GM12892 (cell line): Measurements from ENCODE around the gene CSNK1D.

Source experiments
- DNase-seq: peaks from one replicate; pipeline ENCODE4 v3.0.0; 2011; ENCODE audit not compliant: insufficient read length
- FAIRE-seq: peaks from 2 replicates; lab custom pipeline; 2011; peaks lifted over from hg19 to GRCh38; lab: Jason Lieb, UNC
- POLR2A ChIP-seq: IDR thresholded peaks from 2 replicates; pipeline ENCODE4 v1.6.1; 2011; ENCODE audit warnings: low read depth, low read length, control low read depth
- POLR2AphosphoS5 ChIP-seq: IDR thresholded peaks from 2 replicates; pipeline ENCODE4 v1.6.1; 2011; ENCODE audit warnings: low read depth, low read length, control low read depth
- TAF1 ChIP-seq: IDR thresholded peaks from 2 replicates; pipeline ENCODE4 v1.6.1; 2011; ENCODE audit warnings: low read depth, mild to moderate bottlenecking, control low read depth, low read length, borderline replicate concordance

Gene CSNK1D

DNA sequence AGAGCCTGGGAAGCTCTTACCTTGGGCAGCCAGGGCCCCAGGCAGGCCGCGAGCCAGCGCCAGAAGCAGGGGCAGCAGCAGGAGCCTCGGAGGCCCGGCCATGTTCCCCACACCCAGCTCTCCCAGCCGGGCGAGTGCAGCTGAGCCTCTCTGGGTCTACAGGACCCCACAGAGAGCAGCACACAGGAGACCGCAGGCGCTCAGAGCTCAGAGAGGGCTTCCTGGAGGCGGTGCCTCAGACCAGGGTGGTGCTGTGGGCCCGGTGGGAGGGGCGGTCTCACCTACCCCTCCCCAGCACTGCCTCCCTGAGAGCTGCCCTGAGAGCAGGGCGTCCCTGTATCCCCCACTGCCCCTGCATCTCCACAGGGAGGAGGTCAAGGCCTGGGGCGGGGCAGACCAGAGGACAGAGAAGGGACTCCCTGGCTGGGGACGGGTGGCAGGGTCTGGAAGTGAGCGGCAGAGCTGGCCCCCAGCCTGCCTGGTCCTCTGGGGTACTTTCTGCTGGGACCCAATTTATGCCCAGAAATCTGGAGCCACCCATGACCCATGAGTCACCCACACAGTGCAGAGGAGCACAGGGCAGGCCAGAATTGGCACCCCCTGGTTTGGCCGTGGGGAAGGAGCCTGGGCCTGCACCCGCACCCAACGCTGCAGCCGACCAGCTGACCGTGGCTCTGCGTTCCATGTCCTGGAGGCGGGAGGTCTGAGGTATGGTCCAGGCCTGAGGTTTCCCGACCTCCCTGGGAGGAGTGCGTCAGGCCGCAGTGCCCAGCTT, 44.1 kb upstream of the CSNK1D start, which contains the start of gene CD7:
Gene CD7, minus strand, starts transcription at position 215 of the 775 bp plus-strand sequence. Its CDS starts 113 bp downstream, at position 102.
- DNase-seq (no peak), FAIRE-seq (no peak)
- no peak for TF ChIP-seq POLR2AphosphoS5
- no peak for TF ChIP-seq POLR2A
- TF ChIP-seq TAF1, result no peak

DNA sequence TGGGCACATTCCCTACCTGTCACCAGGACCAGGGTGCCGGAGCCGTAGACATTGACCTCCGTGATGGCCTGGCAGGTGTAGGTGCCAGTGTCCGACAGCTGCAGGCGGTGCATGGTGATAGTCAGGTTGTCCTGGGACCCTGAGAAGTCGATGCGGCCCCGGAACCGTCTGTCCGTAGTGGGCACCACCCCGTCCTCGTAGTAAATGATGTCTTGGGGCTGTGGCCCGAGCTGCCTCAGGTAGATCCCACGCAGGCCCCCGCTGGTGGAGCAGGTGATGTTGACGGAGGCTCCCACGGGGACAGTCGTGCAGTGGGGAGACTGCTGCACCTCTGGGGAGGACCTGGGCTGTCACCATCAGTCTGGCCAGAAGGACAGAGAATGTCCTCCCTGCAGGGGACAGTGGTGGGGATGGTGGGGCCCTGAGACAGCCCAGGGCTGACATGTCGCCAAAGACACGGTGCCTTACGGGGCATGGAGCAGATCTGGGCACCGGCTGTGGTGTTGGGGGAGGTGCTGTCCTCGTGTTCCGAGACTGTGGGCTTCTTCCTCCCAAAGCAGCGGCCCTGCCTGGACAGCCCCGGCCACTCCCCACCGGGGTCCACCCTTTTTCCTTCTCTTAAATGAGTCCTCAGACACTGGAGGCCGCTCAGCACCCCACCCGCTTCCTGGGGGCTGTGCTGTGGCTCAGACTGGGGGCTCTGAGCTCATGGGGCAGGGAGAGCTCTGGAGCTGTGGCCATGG, 43.3 kb upstream of the CSNK1D start:
- DNase-seq (no peak), FAIRE-seq (no peak)
- TF ChIP-seq TAF1 (no peak), POLR2A (no peak), POLR2AphosphoS5 (no peak)

DNA sequence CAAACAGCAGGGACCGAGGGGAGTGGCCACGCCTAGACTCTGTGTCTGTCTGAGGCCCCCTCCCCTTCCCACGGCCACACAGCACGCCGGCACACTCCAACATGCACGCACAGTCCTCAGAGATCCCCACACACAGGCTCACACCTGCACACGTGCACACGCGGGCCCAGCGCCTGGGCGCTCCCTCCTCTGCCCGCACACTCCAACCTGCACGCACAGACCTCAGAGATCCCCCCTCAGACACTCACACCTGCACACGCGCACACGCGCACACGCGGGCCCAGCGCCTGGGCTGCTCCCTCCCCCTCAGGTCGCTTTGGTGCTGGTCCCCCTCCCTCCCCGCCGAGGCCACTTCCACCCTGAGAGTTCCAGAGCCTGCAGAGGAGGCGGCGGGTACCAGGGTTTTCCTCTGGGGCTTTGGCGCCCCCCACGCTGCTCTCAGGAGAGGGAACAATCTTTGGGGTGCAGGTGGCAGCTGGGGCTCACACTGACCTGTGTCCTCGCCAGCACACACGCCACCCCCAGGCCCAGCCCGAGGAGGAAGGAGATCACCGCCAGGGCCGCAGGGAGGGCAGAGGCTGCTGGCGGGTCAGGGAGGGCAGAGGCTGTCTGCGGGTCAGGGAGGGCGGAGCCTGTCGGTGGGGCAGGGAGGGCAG, 42.3 kb upstream of the CSNK1D start:
- TF ChIP-seq POLR2AphosphoS5, result no peak
- DNase-seq (no peak), FAIRE-seq (no peak)

DNA sequence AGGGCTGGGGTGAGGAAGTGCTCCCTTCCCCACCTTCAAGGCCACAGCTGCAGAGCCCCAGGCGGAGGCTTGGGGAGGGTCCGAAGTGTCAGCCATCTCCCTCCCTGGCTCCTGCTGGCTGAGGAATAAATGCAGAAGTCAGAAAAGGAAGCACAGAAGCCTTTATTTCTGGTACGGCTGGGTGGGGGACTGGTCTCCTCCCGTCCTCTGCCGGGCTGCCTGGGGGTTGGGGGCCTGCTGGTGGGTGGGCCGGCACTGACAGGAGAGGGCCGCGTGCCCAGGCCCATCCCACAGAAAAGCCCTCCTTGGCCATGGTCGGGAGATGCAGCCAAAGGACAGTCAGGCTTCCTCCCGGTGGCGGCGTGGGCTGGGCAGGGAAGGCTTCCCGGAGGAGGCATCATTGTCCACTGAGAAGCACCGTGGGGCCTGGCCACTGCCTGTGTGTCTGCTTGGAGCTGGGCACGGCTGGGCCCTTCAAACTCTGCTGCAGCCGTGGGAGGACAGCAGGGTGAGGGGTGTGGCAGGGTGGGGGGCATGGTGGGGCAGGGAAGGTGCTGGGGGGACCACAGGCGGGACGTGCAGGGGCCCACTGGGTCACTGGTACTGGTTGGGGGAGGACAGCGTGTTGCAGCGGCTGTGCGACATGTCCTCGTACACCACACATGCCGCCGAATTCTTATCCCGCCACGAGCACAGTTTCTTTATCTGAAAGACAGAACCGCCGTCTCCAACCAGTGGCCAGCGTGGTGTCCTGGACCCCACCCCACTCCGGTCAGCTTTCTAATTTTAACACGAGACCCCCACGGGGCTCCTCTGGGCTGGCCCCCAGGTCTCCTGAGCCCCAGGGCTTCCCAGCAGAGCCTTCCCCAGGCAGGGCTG, 41.5 kb upstream of the CSNK1D start:
- FAIRE-seq (no peak), DNase-seq (no peak)
- TF ChIP-seq POLR2AphosphoS5 (no peak), POLR2A (no peak), TAF1 (no peak)

DNA sequence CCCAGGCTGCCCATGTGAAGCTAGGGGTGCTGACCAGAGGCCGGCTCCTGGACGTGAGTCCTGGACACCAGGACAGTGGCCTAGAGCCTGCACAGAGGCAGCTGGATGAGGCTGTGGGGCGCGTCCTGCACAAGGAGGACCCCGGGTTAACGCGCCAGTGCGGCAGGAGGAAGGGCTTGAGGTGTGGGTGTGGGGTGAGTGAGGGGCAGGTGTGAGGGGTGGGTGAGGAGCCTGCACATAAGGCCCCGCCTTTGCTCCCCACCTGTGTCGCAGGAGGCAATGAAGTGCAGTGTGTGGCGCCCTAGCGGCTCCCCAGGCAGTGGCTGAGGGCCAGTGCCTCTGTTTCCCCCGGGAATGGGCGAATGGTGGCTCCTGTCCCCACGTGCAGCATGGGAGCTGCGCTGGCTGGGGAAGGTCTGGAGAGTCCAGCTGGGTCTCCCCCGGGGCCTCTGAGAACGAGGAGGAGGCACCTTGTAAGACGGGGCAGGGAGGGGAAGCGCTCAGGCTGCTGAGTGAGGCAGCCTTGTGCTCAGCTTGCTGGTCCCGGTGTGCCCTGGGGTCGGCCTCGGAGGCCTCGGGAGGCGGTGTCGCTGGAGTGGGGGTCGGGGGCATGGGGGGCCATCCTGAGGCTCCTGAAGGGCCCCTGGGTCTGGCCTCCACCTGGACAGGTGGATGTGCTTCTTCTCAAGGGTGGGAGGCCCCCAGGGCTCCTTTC, 40.7 kb upstream of the CSNK1D start:
- FAIRE-seq (no peak), DNase-seq (peak; percentile 38)
- no peak for TF ChIP-seq TAF1
- TF ChIP-seq POLR2AphosphoS5, result no peak
- TF ChIP-seq POLR2A, result no peak

DNA sequence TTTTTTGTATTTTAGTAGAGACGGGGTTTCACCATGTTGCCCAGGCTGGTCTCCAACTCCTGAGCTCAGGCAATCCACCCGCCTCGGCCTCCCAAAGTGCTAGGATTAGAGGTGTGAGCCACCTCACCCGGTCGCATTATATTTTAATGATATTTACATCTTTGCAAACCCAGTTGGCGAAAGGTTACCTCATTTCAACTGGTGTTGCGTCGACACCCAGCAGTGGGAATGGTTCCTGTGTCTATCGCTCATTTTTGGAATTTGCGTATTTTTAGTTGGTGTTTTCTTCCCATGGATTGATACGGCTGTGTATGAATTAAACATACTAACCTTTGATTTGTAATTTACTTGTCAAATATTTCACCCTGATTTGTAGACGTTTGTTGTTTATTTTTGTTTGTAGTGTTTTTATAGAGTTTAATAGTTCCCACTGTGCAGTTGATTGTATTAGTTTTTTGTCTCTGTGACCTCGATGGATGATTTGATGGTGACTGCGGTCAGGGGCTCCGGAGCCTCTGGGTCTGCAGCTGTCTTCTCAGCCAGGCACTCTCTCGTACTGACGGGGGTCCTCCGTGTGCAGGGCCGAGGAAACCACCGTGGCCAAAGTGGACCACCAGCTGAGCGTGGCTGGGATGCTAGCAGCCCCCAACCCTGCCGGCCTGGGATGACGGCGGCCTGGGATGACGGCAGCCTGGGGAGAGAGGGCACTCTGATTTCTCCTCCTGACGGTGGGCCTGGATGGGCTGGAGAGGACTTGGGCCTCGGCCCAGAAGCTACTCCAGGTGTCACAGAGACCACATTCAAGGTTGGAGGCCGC, 39.9 kb upstream of the CSNK1D start:
- DNase-seq (no peak), FAIRE-seq (no peak)
- no peak for TF ChIP-seq POLR2AphosphoS5
- no peak for TF ChIP-seq POLR2A
- no peak for TF ChIP-seq TAF1

DNA sequence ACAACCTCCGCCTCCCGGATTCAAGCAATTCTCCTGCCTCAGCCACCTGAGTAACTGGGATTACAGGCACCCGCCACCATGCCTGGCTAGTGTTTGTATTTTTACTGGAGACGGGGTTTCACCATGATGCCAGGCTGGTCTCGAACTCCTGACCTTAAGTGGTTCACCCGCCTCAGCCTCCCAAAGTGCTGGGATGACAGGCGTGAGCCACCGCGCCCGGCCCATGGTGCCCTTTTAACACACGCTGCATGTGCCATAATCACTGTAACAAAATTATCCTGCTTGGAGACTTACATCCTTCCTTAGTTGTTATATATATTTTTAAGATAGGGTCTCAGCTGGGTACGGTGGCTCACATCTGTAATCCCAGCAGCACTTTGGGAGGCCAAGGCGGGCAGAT, 38.5 kb upstream of the CSNK1D start:
- DNase-seq (no peak), FAIRE-seq (no peak)
- TF ChIP-seq TAF1, result no peak
- TF ChIP-seq POLR2AphosphoS5, result no peak
- TF ChIP-seq POLR2A, result no peak

DNA sequence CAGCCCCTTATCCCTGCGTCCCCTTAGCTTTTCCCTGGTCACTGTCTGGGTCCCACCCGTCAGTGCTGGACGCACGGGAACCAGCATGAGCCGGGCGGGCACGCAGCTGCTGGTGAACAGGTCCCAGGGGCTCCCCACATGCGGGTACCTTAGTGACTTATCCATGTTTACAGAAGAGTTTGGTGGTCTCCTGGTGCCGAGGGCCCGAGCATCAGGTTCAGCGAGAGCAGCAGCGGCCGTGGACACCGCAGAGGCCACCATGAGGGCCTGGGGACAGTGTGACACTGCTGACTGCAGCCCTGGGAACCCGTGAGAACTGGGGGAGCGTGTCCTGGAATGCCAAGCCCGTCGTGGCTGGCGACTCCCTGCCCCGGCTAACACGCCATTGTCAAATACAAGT, 37.4 kb upstream of the CSNK1D start:
- FAIRE-seq (no peak), DNase-seq (no peak)
- TF ChIP-seq POLR2AphosphoS5 (no peak), POLR2A (no peak), TAF1 (no peak)

DNA sequence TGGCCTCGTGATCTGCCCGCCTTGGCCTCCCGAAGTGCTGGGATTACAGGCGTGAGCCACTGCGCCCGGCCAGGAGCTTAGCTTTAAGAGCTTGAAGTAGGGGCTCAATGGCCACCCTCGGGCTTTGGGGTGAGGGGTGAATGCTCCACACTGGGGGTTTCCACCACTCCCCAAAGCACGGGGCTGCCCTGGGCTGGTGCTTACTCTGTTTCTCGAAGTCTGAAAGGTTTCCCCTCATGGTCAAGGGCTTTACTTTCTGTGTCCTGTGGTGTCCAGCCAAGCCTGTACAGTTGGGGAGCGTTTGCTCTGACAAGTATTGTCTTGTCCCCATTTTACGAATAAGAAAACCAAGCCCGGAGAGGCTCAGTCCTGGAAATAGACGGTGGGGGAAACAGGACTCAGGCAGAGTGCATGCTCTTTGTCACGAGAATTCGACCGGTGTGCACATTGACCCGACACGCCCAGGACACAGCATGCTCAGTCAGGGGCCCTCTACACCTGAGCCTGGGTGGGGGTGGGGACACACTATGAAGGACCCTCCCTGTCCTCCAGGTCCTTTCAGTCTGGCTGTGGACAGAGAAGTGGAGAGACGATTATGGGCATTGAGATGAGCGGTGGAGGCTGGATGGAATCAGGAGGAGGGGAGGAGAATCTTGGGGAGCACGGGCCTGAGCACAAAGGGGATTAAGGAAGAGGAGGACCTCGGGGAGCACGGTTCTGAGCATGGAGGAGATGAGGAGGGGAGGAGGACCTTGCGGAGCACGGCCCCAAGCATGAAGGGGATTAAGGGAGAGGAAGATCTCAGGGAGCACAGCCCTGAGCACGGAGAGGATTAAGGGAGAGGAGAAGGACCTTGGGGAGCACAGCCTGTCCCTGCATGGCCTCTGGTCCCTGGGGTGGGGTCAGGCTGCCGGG, 36.4 kb upstream of the CSNK1D start:
- TF ChIP-seq POLR2AphosphoS5 (no peak), POLR2A (no peak), TAF1 (no peak)
- DNase-seq (no peak), FAIRE-seq (no peak)
